NT2/D1 (cell line): ENCODE measurements around the gene VAV2.

Experiments
- DNase-seq: peaks from one replicate; pipeline ENCODE4 v3.0.0-alpha.2; 2011; ENCODE audit warnings: low read depth, low spot score
- H3K27me3 ChIP-seq: 2 replicates; pipeline ENCODE4 v1.6.0; 2011; ENCODE audit warnings: mild to moderate bottlenecking; ENCODE audit not compliant: insufficient read length, insufficient read depth
- H3K36me3 ChIP-seq: 2 replicates; pipeline ENCODE4 v1.6.1; 2011; ENCODE audit warnings: mild to moderate bottlenecking, low read length, mixed read lengths; ENCODE audit not compliant: insufficient read depth, insufficient read length
- H3K4me1 ChIP-seq: 2 replicates; pipeline ENCODE4 v1.5.1; 2011; ENCODE audit not compliant: insufficient read depth, insufficient read length
- H3K4me3 ChIP-seq: 2 replicates; pipeline ENCODE4 v1.5.1; 2011; ENCODE audit warnings: low read depth; ENCODE audit not compliant: insufficient read length
- H3K9ac ChIP-seq: 2 replicates; pipeline ENCODE4 v1.6.0; 2011; ENCODE audit warnings: low read depth; ENCODE audit not compliant: insufficient read length
- H3K9me3 ChIP-seq: 2 replicates; pipeline ENCODE4 v1.5.1; 2011; ENCODE audit warnings: mild to moderate bottlenecking, low read length; ENCODE audit not compliant: insufficient read depth
- SUZ12 ChIP-seq: IDR thresholded peaks from 2 replicates; pipeline ENCODE4 v1.6.1; 2011; ENCODE audit not compliant: insufficient read length, insufficient read depth; ENCODE audit errors: extremely low read depth
- YY1 ChIP-seq: IDR thresholded peaks from 2 replicates; pipeline ENCODE4 v1.6.1; 2011; ENCODE audit not compliant: insufficient read length, insufficient read depth
- ZNF274 ChIP-seq: IDR thresholded peaks from 2 replicates; pipeline ENCODE4 v1.6.1; 2011; ENCODE audit warnings: mild to moderate bottlenecking, low read depth, low read length

The VAV2 gene

GRCh38 chr9:133954862-133955529 lies 37.1 kb downstream of the VAV2 start:
- no peak for DNase-seq
- Histone ChIP-seq H3K9me3 (no peaks in the 10 kb centered on the region), H3K4me3 (no peak overlapping the region), H3K27me3 (no peaks in the 10 kb centered on the region), H3K4me1 (peaks cover 32% of the 10 kb centered on the region), H3K9ac (no peak overlapping the region), H3K36me3 (peaks cover 17% of the 10 kb centered on the region)
- TF ChIP-seq YY1 (no peak), SUZ12 (no peak), ZNF274 (no peak)

GRCh38 chr9:133953976-133954709 lies 38.0 kb downstream of the VAV2 start:
- Histone ChIP-seq H3K4me3 (no peak overlapping the region), H3K36me3 (peaks cover 24% of the 10 kb centered on the region), H3K9me3 (no peaks in the 10 kb centered on the region), H3K9ac (no peak overlapping the region), H3K27me3 (no peaks in the 10 kb centered on the region), H3K4me1 (peaks cover 31% of the 10 kb centered on the region)
- no peak for DNase-seq
- no peak for TF ChIP-seq ZNF274
- no peak for TF ChIP-seq SUZ12
- no peak for TF ChIP-seq YY1

GRCh38 chr9:133953621-133953975 lies 38.5 kb downstream of the VAV2 start:
- H3K4me1 ChIP-seq = peaks cover 29% of the 10 kb centered on the region
- peaks cover 24% of the 10 kb centered on the region for H3K36me3 ChIP-seq
- no peak overlapping the region for H3K4me3 ChIP-seq
- H3K27me3 ChIP-seq = no peaks in the 10 kb centered on the region
- TF ChIP-seq ZNF274 (no peak), YY1 (no peak), SUZ12 (no peak)
- no peaks in the 10 kb centered on the region for H3K9me3 ChIP-seq
- no peak for DNase-seq
- H3K9ac ChIP-seq = no peak overlapping the region

GRCh38 chr9:133952598-133953550 lies 39.2 kb downstream of the VAV2 start:
- no peak for TF ChIP-seq SUZ12
- TF ChIP-seq ZNF274 = no peak
- TF ChIP-seq YY1 = no peak
- no peaks in the 10 kb centered on the region for H3K27me3 ChIP-seq
- peaks cover 26% of the 10 kb centered on the region for H3K36me3 ChIP-seq
- no peaks in the 10 kb centered on the region for H3K9me3 ChIP-seq
- DNase-seq = no peak
- no peak overlapping the region for H3K4me3 ChIP-seq
- H3K4me1 ChIP-seq = peaks cover 33% of the 10 kb centered on the region
- H3K9ac ChIP-seq = no peak overlapping the region

DNA sequence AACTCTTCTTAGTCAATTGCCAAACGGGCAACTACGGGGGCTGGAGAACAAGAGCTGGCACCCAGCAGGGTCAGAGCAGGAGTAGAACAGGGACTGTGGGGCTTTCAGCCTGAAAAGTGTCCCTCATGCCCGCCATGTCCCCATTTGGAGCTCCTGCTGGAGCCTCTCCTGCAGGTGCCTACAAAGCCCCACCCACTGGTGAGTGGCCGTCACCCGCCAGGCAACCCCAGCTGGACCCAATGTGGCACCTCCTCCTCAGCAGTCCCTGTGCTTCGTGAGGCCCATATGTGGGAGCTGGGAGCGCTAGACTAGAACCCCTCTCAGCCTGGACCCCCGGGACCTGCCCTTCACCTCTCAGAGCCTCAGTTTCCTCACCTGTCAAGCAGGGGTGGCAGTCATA lies 40.9 kb downstream of the VAV2 start:
- Histone ChIP-seq H3K27me3 (no peaks in the 10 kb centered on the region), H3K9me3 (no peaks in the 10 kb centered on the region), H3K4me3 (no peak overlapping the region), H3K9ac (no peak overlapping the region), H3K36me3 (peaks cover 28% of the 10 kb centered on the region), H3K4me1 (peaks cover 23% of the 10 kb centered on the region)
- TF ChIP-seq ZNF274 (no peak), SUZ12 (no peak), YY1 (no peak)
- no peak for DNase-seq

DNA sequence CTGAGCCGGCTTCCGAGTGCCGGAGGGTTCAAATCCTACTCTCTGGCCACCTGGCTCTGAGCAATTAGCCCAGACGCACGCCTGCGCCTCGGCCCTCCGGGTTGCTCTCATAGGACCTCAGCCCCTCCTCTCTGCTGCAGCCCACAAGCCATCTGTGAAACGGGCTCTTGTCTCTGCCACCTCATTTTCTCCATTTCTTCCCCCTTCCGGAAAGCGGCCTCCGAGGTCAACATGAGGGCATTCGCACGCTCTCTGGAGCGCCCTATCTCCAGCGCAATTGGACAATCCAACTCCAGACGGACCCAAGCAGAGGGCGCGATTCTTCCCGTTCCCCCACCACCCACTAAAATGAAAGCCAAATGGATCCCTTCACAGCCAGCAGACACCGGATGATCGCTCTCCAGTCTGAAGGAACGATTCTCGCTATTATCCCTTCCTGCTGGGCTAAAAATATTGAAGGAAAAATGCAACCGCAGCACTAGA lies 41.5 kb downstream of the VAV2 start:
- Histone ChIP-seq H3K9me3 (no peaks in the 10 kb centered on the region), H3K4me1 (peaks cover 19% of the 10 kb centered on the region), H3K36me3 (peaks cover 34% of the 10 kb centered on the region), H3K27me3 (no peaks in the 10 kb centered on the region), H3K9ac (no peak overlapping the region), H3K4me3 (no peak overlapping the region)
- DNase-seq = no peak
- TF ChIP-seq ZNF274 = no peak
- TF ChIP-seq YY1 = no peak
- TF ChIP-seq SUZ12 = no peak
